Measurements from ENCODE around the gene FAM234B.

DNA sequence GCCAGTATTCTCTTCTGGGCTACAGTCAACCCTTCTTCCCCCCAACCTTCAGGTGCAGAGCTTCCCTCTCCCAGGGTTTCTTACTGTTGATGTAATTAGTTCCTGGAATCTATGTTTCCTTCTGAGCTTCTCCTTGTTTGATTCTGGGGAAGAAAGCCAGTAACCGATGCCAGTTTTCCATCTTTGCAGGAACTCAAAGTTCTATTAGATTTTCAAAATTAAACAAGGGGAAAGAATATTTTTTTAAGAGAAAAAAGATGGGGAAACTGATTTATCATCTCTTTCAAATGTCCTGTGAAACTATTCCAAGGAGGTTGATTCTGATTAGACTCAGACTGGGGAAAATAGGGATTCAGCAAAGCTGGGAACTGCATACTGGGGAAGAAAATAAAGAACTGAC is 17.9 kb upstream of the FAM234B start:
- TF ChIP-seq, protein P1, sequence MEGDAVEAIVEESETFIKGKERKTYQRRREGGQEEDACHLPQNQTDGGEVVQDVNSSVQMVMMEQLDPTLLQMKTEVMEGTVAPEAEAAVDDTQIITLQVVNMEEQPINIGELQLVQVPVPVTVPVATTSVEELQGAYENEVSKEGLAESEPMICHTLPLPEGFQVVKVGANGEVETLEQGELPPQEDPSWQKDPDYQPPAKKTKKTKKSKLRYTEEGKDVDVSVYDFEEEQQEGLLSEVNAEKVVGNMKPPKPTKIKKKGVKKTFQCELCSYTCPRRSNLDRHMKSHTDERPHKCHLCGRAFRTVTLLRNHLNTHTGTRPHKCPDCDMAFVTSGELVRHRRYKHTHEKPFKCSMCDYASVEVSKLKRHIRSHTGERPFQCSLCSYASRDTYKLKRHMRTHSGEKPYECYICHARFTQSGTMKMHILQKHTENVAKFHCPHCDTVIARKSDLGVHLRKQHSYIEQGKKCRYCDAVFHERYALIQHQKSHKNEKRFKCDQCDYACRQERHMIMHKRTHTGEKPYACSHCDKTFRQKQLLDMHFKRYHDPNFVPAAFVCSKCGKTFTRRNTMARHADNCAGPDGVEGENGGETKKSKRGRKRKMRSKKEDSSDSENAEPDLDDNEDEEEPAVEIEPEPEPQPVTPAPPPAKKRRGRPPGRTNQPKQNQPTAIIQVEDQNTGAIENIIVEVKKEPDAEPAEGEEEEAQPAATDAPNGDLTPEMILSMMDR (IDR thresholded peaks at IDR 0.05), result no peak
- no peak for TF ChIP-seq POLR2A (IDR thresholded peaks at IDR 0.05)
